ENCODE measurements around the gene MLLT10.

DNA sequence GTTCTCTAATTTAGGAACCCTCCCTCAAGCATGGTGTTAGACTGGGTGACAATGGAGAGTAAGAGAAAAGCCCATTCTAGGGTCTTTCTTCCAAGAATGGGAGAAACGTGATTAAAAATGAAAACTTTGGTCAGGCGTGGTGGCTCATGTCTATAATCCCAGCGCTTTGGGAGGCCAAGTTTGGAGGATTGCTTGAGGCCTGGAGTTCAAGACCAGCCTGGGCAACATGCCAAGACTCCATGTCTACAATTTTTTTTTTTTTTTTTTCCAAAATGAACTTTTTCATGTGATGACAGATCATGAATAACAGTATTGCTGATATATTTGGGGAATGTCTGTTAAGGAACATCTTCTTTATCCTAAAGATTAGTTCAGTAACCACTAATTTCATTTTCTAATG lies 194.6 kb downstream of the MLLT10 start:
- TF ChIP-seq POLR2AphosphoS5 (IDR thresholded peaks at IDR 0.05; ENCODE audit: low read depth, low read length), result no peak
- no peak for TF ChIP-seq SIN3A (IDR thresholded peaks at IDR 0.05; ENCODE audit: borderline replicate concordance, insufficient read depth, low read length)
